Measurements from ENCODE around the gene FAM98A.

The FAM98A gene

DNA sequence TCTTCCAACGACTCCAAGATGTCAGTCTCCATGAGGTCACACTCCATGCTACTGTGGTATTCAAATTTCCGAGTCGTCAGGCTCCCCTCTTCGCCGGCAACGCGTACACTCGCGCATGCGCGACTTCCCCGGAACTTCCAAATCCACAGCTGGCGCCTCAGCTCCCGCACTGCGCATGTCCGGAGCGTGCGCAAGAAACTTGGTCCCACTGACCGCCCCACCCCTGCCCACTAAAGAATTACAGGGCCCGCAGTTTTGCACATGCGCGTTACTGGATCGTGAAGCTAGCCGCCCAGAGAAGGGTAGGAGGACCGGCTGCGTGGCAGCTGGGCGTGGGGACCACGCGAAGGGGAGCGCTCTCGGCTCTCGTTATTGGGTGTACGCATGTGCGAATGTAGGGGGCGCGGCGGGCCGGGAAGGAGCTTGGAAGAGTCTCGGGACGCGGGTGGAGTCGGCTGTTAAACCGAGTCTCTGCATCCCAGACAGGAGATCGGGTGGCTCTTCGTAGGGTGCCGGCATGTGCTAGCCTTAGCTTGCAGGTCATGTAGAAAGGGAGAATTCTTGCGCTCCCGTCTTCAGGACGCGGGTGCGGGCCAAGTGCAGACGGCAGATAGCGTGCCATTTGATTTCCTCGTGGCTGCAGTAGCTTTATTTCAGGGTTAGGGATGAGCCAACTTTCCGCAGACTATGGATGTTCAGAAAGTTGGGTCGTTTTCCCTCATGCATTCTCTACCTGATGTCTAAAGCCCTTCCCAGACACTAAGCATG is at the start of gene FAM98A:
FAM98A (minus strand) TSS at position 125 of the 768 bp plus-strand sequence; CDS start at position 47, 78 bp downstream.
- DNase-seq = peak; percentile 99

DNA sequence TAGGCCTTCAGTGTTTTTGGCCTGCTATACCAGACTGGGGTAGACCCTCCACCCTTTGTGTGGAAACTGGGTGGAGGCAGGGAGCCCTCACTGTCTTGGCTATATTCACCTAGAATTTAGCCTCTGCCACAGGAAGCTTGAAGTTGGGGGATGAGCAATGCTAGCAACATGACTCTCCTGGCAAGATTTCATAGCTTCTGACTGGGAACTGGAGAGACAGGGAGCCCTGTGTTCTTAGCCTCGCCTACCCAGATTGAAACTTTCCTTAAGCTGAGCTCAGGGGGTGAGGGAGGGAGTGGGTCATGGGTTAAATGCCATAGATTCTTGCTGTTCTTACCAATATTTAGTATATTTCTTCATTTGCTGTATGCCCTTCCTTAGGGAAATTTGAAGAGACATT is 46.8 kb upstream of the FAM98A start:
- no peak for DNase-seq

DNA sequence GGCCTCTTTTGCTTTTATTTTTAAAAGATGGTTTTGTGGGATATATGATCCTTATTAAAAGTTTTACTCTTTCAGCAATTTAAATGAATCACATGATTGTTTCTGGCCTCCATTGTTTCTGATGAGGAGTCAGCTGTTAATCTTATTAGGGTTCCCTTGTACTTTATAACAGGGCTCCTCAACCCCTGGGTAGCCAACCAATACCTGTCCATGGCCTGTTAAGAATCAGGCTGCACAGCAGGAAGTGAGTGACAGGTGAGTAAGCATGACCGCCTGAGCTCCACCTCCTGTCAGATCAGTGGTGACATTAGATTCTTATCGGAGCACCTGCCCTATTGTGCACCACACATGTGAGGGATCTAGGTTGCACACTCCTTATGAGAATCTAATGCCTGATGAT is 45.1 kb upstream of the FAM98A start:
- DNase-seq = no peak

DNA sequence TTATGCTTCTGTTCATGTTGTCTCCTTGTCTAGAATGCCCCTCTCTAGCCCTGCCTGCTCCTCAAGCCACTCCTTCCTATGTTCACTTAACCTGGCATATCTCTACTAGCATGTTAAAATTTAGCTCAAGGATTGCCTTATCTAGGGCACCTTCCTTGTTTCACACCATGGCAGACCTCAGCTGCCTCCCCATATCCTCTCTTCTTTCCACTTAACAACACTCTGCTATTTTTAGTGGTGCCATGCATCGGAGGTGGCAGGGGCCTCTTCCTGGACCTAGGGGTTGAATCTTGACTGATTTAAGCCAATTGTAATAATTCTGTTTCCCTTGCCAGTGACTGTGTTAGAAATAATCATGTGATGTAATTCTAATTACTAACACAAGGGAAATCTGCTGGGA is 36.9 kb upstream of the FAM98A start:
- no peak for DNase-seq

DNA sequence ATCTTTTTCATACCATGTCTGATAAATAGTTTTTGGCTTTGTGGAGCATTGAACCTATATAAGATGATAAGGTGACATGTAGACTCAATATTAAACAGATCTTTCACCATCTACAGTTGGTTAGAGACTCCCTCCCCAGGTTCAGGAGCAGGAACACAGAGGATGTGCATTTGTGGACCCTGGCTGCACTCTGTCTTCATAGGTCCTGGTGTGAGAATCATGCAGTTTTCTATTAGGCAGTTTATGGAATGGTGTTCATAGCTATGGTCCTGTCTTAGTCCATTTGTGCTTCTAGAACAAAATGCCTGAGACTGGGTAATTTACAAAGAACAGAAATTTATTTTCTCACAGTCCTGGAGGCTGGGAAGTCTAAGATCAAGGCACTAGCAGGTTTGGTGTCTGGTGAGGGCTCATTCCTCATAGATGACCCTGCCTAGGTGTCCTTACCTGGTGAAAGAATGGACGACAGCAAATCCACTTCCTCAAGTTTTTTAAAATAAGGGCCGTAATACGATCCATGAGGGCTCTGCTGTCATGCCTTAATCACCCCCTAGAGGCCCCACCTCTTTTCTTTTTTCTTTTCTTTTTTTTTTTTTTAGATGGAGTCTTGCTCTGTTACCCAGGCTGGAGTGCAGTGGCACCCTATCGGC is 35.3 kb upstream of the FAM98A start:
- no peak for DNase-seq

DNA sequence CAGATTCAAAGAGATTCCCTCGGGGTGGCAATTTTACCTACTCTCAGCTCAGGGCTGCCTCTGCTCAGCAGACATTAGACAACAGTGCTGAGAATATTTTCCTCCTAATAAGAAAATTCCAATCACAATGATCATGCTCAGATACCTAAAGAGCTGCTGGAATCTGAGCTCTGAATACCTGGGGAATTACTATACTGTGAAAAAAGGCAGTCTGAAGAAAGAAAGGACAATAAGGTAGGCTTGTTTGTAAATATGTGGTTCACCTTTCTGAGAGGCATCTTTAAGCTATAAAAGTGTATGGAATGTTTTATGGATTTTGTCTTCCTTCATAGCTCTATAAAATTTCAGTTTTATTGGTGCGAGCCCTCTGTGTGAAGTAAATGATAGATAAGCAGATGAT is 34.2 kb upstream of the FAM98A start:
- no peak for DNase-seq

DNA sequence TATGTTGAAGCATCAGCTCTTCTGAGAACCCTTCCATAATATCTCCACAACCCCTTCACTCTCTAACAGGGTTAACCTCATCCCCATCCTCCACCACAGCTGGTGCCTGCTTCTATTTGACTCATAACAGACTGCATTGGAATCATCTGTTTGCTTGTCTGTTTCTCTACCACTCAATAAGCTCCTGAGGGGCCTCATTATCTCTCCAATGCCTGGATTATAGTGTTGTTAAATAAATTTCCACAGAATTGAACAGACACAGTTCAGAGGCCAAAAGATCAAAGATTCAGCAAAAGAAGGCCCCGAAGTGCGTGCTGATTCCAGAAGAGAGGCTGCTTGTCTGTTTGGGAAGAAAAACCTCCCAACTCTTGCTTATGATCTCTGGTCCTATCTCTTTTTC is 33.7 kb upstream of the FAM98A start:
- DNase-seq = no peak

DNA sequence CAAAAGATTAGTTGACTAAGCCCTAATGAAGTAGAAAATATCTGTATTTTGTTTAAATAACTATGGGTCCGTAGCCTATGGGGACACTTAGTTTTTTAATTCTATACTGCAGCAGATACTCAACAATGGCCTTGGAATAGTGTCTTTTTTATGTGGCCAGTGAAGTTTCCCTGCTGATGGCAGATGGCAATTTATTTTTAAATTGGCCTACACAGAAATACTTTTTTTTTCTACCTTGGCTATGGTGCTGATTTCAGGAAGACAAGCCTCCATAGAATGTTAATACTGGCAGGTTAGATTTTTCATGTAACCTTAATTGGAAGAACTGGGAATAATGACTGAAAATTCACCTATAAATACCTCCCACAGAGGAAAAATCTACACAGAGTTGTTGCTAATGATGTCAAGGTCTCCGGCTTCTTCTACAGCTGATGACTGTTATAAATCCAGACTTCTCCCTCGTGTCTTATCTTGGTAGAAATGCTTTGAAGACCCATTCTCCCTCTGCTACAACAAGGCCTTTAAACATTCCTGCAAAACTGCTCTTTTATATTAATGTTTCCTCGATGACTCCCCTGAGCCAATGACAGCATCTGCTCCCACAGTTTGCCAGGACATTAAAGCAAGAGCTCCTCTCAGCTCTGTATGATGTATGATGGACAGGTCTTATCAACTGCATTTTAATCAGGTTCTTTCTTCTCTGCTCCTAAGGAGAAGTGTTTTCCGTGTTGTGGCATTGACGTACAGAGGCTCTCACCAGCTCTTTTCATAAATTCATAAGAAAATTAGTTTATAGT is 29.1 kb upstream of the FAM98A start:
- DNase-seq = no peak

DNA sequence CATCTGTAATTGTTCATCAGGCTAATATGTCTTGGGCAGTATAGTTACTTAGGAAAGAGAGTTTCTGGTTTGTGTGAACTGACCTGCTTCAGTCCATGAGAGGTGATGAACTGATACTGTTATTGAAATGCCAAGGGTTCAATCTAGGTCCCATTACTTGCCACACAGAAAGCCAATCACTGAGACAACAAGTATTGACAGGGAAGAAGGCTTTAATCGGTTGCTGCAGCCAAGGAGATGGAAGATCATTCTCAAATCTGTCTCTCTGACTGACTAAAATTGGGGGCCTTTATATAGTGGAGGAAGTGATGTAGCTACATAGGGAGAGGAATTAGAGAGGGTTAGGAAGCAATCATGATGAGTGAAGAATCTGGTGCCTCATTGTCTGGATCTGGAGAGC is 19.9 kb upstream of the FAM98A start:
- no peak for DNase-seq

DNA sequence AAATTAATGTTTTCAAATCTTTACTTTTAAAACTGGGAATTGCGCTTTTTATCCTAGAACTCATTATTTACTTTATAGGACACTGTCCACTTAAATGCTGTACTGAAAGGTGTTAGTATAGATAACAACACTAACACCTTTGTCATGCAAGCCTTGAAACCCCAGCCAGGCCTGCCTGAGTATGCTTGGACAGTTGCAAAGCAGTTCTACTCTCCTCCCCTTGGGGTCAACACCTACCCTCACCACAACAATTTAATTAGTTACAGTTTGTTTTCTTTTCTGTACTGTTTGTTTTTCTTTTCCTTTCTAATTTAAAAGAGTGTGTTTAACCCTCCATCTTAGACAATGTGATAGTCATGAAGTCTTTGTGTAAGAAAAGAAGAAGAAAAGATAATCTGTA is 18.9 kb upstream of the FAM98A start:
- no peak for DNase-seq

DNA sequence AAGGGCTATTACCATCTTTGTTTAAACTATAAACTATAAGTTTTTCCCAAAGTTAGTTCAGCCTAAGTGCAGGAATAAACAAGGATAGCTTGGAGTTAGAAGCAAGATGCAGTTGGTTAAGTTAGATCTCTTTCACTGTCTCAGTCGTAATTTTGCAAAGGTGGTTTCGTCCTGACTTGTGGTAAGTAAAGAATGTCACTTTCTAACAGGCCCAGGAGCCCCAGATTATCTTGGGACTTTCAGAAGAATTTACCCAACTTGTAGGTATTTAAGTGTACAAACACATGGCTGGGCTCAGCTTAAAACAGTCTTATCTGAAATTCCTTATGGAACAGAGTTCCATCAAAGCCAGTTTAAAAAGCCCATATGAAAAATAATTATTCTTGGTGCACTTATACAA is 18.3 kb upstream of the FAM98A start:
- no peak for DNase-seq

DNA sequence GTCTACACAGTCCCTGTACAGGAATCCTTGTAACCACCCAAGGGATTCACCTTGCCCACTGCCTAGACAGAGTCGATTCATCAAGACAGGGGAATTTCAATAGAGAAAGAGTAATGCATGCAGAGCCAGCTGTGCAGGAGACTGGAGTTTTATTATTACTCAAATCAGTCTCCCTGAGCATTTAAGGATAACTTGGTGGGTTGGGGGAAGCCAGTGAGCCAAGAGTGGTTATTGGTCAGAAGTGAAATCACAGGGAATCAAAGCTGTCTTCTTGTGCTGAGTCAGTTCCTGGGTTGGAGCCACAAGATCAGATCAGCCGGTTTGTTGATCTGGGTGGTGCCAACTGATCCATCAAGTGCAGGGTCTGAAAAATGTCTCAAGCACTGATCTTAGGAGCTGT is 17.8 kb upstream of the FAM98A start:
- DNase-seq = no peak

DNA sequence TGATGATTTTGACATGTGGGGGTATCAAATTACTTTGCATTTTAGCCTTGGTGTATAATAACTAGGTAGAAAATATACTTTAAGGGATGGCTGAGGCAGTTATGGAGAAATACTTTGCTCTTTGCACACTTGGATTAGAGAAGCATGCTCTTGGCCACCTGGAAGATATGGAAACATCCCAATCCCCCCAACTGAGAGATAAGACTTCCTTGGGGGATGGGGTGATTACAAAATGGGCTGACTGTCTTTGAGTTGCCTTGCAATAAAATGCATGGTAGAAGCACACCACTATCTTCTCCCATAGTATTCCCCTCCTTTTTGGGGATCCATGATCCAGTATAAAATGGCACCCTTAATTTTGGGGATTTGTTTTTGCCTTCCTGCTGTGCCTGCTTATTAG is 15.1 kb upstream of the FAM98A start:
- DNase-seq = no peak

DNA sequence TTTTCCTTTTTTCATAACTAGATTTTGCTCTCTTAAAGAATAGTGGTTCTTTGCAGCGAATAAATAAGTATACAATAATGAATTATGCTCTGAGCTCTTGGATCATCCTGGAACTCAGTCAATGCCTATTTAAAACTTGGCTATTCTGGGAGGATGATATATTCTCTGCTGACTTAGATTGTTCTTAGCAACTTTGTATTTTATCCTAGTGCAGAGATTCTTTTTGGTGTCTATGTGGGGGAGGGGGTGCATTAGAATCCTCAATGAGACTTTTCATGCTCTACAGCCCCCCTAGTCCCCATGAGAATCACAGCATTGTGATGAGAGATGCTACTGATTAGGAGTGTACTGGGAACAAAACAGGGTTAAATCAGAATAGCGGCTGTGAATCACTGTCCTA is 8.8 kb upstream of the FAM98A start:
- DNase-seq = no peak

DNA sequence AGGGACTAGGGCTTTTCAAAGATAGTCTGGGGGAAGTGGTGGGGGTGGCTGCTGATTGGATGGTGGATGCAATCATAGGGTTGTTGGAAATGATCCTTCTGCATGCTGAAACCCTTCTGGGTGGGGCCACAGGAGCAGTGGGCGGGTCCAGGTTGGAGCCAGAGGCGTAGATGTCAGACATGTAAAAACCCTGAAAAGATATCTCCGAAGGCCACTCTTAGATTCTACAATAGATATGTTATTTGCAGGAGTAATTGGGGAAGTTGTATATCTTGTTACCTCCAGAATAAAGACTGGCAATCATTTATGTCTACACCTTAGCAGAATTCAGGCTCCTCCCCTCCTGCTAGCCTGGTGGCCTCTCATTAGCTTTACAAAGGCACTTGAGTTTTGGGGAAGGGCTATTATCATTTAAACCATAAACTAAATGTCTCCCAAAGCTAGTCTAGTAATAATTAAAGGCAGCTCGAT is 8.2 kb upstream of the FAM98A start:
- no peak for DNase-seq

DNA sequence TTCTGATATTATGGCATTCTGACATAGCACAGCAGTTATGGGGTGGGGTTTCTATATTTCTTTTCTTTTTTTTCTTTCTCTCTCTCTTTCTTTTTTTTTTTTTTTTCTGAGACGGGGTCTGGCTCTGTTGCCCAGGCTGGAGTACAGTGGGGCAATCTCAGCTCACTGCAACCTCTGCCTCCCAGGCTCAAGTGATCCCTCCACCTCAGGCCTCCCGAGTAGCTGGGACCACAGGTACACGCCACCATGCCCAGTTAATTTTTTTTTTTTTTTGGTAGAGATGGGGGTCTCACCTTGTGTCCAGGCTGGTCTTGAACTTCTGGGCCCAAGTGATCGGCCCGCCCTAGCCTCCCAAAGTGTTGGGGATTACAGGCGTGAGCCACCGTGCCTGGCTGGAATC is 7.5 kb upstream of the FAM98A start:
- no peak for DNase-seq

DNA sequence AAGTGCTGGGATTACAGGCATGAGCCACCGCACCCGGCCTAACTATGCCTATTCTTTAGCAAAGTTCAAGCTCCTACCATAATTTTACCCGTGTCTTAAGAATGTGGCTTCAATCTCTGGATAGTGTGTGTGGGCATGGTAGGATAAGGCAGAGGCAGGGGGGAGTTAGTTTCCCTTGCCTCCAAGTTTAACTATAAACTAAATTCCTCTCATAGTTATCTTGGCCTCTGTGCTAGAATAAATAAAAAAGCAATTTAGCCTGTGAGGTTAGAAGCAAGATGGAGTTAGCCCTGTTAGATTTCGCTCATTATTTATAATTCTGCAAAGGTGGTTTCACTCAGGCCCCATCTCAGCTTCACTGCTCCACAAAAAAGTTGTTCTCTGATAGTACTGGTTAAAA is 7.0 kb upstream of the FAM98A start:
- DNase-seq = no peak

DNA sequence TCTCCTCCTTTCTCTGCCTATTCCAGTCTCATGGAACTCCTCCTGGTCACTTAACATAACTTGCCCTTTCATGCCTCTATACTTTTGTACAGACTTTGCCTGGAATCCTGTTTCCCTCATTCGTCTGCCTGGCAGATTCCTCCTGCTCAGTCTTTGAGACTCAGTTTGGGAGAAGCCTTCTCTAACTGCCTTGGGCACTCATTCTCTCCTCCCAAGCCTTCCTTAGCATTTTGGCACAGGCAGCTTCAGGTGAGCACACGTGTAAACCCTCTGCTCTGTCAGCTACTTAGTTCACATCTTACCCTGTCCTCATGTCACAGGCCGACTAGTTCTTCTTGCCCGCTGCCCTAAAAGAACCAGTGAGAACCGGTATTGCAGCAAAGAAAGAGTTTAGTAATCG is 6.0 kb upstream of the FAM98A start:
- no peak for DNase-seq

DNA sequence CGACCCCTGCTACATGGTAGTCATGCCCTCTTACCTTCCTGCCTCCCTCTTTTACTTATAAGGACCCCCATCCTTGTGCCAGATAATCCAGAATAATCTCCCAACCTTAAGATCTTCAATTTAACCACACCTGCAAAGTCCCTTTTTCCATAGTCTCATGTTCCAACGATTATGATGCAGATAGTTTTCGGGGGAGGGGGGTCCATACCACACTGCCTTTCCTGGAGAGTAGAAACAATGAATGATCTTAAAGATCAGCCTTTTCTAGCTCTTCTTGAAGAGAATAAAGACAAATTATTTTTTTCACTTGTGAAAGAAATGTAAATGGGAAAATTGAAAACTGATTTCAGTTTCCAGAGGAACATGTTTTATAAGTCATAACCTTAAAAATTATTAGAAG is 4.3 kb upstream of the FAM98A start:
- DNase-seq = no peak

DNA sequence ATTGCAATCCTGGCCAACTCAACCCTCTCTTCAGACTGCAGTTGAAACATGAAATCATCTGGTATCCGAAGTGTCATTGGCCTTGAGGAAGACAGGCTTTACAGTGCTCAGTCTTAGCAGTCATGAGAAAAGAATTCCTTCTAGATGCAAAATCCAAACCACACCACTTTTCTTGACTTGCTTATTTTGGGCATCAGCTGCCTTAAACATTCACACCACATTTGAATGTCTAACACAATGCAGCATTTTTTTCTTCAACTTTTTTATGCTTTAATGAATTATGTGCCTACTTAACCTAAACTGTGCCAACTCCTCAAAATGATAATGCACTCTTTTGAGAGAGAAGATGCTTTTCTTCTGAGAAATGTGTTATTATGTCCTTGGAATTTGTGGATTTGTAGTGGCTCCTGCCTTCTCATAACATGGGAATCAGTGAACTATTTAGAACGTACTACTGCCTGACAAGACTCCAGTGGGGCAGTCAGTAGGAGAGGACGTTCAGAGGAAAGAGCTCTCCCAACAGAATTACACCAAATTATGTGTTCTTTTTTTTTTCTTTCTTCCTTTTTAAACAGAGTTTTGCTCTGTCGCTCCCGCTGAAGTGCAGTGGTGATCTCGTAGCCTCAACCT is 3.2 kb upstream of the FAM98A start:
- no peak for DNase-seq

DNA sequence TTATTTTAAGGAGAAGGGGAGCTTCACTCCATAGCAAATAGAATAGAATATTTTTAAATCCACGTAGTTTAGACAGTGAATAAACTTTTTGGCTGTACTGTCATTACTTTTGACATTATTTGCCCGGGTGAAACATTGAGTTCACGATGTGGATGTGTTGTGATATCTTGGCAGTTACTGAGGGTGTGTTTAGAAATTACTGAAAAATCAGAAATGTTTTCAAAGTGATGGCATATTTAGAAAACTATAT is 769 bp upstream of the FAM98A start:
- no peak for DNase-seq

DNA sequence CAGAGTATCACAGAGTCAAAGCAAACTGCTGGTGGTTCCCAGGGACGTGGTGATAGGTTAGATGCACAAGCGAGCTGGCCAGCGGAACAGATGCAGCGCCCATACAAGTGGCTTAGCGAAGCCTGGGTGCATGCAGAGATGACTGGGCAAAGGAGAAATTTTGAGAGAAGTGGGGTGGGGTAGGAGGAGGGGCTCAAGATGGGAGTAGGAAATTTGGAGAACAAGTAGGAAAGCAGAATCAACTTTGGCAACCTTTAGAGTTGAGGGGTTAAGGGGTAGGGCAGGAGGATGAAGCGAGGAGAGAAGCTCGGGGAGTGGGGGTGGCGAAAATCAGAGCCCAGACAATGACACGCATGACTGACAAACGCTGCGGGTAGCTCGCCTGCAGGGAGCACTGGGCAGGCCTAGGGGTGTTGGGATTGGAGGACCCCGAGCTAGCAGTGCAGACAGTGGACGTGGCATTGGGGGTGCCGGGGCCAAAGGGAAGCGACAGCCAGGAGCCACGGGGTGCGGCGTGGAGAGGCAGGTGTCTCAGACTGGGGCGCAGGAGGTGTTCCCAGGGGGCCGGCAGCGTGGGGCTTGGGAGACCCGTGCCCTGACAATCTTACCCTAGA is 431 bp downstream of the FAM98A start:
- DNase-seq = peak; percentile 49 to 50

DNA sequence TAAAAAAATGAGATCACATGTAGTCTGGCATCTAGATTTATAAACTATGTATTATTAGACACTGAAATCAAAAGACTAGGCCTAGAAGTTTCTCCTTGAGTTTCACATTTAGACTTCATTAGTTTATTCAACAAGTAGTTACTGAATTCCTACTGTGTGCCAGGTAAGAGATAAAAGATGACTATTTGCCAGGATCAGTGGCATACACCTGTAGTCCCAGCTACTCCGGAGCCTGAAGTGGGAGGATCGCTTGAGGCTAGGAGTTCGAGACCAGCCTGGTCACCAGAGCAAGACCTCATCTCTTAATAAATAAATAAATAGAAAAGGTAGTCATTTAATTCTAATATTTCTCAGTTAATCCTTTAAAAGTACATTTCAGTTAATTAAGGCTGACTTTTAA is 2.1 kb downstream of the FAM98A start:
- no peak for DNase-seq
